HG03342 (cell line): Measurements from ENCODE around the gene PHOSPHO2.
"Not testable (repeated sequence)": the region's sequence is repeated elsewhere in the genome, so short reads cannot be mapped to it uniquely, and the experiment has no call there.

Source experiments
- ATAC-seq: cut with Tn5 transposase; IDR thresholded peaks from one replicate; pipeline ENCODE4 v1.9.1; 2021; ENCODE audit warnings: mild to moderate bottlenecking, moderate library complexity; ENCODE audit not compliant: unreplicated experiment

PHOSPHO2 gene

DNA sequence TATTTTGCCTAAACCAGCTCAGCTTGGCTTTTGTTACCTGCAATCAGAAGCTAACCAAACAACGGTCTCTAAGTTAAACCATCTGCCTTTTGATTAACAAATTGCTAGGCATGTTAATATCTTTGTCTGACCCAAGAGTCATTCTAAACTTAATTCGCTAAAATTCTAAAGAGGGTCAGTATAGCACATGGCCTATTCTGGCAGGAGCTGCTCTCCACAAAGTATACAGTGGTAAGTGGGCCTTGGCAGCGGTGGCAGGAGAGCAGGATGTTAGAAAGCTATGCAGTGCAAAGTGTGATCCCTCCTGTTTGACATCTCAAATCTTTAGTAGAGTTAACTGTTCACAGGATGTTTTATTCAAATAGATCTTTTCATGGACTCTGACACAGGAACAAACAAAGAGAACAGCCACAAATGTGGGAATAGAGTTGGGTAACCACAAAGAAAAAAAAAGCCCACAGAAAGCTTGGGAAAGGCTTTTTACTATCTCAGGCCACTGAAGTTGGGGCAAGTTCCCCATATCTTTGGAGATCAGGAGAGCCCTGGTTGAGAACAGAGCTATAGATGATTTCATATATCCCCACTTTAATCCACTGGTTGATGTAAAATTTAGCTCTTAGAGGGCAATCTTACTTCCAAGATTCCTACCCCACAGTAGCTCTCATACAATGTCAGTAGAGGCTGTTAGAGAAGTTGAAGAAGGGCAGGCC is 10.7 kb upstream of the PHOSPHO2 start:
- ATAC-seq = no peak

DNA sequence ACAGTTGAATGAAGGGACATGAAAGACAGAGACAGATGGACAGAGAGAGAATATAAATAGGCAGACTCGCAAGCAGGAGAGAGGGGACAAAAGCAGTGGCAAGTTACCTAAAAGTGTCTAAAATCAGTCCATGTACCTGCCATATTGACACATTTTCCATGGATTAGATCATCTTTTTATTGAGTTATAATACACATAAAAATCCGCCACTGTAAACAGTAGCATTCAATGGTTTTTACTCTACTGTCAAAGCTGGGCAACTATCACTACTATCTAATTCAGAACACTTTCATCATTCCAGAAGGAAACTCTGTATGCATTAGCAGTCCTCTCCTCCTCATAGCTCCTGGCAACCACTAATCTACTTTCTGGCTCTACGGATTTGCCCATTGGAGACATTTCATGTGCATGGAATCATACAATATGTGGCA is 10.1 kb upstream of the PHOSPHO2 start:
- ATAC-seq = no peak

DNA sequence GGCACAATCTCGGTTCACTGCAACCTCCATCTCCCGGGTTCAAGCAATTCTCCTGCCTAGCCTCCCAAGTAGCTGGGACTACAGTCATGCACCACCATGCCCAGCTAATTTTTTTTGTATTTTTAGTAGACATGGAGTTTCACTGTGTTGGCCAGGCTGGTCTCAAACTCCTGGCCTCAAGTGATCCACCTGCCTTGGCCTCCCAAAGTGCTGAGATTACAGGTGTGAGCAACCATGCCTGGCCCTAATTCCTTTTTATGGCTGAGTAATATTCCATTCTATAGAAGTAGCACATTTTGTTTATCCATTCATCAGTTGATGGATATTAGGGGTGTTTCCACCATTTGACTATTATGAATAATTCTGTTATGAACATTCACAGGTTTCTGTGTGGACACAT is 9.6 kb upstream of the PHOSPHO2 start:
- not testable (repeated sequence) for ATAC-seq

DNA sequence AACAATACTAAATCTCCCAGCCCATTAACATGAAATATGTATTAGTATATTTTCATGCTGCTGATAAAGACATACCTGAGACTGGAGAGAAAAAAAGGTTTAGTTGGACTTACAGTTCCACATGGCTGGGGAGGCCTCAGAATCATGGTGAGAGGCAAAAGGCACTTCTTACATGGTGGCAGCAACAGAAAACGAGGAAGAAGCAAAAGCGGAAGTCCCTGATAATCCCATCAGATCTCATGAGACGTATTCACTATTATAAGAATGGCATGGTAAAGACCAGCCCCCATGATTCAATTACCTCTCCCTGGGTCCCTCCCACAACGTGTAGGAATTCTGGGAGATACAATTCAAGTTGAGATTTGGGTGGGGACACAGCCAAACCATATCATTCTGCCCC is 7.4 kb upstream of the PHOSPHO2 start:
- not testable (repeated sequence) for ATAC-seq

DNA sequence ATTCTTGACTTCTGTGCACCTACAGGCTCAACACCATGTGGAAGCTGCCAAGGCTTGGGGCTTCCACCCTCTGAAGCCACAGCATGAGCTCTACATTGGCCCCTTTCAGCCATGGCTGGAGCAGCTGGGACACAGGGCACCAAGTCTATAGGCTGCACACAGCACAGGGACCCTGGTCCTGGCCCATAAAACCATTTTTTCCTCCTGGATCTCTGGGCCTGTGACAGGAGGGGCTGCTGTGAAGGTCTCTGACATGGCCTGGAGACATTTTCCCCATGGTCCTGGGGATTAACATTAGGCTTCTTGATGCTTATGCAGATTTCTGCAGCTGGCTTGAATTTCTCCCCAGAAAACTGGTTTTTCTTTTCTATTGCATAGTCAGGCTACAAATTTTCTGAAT is 6.3 kb upstream of the PHOSPHO2 start:
- not testable (repeated sequence) for ATAC-seq

DNA sequence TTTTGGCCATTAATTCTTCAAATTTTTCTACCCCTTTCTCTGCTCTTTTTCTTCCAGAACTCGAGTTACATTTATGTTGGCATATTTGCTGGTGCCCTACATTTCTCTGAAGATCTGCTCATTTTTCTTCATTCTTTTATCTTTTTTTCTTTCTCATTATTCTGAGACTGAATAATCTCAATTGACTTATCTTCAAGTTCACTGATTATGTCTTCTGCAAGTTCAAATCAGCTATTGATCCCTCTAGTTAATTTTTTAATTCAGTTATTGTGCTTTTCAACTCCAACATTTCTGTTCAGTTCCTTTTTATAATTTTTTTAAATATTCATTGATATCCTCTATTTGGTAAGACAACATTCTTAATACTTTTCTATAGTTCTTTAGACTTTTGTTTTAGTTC is 3.3 kb upstream of the PHOSPHO2 start:
- no peak for ATAC-seq

DNA sequence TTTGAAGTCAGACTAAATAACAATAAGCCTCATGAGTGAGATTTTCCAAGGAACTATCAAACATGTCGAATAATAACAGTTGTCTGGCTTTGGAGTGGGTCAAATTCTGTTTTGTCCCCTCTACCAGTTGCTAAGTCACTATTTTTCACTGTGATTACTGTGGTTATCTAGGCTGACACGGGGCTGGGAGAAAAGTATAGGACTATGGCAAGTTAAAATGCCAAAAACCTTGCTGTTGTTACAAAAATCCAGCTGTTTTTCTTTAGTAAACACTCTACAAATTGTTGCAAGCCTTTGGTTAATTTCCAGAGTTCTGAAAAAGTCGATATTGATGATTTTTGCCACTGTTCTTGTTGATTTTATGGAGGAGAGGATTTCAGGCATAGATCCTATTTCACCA is 1.6 kb upstream of the PHOSPHO2 start:
- ATAC-seq = no peak

DNA sequence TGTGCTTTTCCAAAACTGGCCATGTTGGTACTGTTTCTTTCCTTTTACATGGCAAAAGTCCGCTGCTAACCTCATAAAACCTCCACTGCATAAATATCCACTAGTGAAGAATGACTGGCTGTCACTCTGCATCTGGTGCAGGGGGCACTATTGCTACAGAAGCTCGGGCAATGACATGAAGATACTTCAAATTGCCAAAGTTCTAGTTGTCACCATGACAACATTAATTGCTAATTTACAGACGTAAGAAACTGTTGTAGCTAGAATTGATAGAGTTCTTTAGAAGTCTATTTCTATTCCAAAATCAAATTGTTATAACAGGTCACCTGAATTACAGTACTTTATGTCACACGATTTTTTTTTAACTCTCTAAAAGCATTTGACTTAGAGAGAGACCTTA is 909 bp upstream of the PHOSPHO2 start:
- ATAC-seq = no peak

DNA sequence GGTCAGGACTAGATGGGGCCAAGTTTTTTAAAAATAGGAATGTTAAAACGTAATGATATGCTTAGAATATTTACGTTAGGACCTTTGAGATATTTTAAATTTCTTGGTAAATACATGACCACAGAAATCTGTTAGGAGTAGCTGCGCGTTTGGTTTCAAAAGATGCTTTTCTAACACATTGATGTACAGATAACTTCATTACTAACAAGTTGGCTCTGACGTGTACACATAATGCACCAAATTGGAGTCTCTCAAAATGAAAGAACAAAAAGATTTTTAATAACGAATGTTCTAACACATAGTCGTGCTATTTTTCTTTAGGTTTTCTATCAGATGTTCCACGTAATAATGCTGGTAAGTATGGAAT is 608 bp downstream of the PHOSPHO2 start:
- ATAC-seq = no peak

DNA sequence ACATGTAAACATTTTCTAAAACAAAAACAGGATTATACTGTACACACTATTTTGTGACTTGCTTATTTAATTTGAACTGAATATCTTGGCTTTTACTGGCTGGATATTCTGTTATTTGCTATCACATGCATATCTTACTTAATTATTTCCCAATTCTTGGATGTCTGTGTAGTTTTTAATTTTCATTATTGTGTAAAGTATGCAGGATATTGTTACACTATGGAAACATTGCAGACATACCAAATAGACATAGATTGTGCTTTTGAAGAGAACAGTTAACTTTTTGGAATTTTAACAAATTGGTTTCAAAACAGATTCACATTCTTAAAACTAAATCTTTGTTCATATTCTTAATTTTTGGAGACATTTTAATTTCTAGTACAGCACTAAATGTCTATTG is 2.1 kb downstream of the PHOSPHO2 start:
- no peak for ATAC-seq

DNA sequence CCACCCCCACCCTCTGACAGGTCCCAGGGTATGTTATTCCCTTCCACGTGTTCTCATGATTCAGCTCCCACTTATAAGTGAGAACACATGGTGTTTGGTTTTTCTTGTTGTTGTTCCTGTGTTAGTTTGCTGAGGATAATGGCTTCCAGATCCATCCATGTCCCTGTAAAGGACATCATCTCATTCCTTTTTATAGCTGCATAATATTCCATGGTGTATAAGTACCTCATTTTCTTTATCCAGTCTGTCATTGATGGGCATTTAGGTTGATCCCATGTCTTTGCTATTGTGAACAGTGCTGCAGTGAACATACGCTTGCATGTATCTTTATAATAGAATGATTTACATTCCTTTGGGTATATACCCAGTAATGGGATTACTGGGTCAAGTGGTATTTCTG is 4.9 kb downstream of the PHOSPHO2 start:
- ATAC-seq = not testable (repeated sequence)

DNA sequence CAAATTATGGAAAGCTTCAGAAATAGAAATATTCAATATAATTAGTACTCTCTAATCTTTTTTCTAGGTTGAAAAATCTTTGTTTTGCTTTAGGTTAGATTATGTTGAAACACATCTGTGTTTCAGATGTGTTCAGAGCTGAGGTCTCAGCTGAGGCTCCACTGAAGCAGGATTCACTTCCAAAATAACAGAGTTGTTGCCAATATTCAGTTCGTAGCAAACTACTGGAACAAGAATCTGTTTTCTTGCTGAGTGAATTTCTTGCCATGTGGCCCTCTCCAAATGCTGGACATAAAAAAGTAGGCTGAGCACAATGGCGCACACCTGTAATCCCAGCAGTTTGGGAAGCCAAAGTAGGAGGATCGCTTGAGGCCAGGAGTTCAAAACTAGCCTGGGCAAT is 8.7 kb downstream of the PHOSPHO2 start:
- ATAC-seq = no peak

DNA sequence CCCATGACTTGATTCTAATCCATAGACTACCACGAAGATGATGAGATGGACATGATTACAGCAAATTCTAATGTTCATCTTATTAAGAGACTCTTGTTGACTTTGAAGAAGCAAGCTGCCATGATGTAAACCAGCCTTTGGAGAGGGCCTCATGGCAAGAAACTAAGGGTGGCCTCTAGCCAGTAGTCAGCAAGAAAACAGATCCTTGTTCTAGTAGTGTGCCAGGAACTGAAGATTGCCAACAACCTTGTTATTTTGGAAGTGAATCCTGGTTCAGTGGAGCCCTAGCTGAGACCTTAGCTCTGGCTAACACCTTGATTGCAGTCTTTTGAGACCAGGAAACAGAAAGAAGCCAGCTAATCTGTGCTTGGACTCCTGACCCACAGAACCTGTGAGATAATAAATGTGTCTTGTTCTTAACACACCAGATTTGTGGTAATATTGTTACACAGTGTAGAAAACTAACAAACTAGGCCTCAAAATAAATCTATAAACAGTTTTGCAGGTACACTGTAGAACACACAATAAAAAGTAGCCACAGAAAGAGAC is 10.0 kb downstream of the PHOSPHO2 start:
- ATAC-seq = no peak

DNA sequence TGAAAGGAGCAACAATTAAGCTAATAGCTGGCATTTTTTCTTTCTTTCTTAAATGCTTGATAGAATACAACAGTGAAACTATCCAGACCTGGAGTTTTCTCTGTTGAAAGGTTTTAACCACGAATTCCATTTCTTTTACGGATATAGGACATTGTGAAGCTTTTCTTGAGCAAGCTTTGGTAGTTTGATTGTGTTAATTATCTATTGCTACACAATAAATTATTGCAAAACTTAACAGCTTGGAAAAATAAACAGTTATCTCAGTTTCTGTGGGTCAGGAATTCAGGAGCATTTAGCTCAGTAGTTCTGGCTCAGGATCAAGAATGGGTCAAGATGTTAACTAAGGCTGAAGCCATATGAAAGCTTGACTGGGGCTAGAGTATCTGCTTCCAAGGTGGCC is 11.7 kb downstream of the PHOSPHO2 start:
- ATAC-seq = no peak

DNA sequence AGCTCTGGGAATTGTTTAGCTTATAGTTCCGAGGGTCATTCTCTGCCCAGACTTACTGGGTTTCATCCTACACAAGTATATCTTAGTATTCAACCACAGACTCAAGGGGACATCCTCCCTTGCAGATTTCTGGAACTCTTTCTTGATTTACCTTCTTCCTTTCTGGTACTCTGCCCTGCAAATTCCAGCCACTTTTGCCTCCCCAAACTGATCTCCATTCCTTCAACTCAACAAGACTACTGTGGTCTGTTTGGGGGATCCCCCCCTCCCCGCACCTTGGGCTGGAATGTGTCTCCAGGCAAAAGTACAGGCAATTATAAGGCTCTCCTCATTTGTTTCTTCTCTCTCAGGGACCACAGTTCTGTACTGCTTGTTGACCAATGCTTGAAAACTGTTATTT is 13.4 kb downstream of the PHOSPHO2 start:
- ATAC-seq = no peak

DNA sequence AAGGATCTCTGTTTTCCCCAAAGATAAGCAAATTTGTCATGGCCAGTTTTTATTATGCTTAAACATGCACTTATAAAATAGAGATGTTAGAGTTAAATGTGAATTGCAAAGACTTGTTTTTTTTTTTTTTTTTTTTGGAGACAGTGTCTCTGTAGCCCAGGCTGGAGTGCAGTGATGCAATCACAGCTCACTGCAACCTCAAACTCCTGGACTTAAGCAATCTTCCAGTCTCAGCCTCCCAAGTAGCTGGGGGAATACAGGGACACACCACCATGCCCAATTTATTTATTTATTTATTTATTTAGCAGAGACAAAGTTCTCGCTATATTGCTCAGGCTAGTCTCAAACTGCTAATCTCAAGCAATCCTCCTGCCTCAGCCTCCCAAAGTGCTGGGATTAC is 15.1 kb downstream of the PHOSPHO2 start:
- ATAC-seq = no peak

DNA sequence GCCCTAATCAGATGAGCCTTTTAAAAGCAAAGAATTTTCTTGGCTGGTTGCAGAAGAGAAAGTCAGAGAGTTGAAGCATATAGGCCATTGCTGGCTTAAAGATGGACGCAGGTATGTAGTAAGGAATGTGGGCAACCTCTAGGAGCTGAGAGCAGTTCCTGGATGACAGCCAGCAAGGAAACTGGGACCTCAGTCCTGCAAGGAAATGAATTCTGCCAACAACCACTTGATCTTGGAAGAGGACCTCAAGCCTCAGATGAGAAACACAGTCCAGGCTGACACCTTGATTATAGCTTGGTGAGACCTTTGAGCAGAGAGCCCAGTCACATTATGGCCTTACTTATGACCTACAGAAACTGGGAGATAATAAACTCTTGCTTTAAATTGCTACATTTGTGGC is 15.7 kb downstream of the PHOSPHO2 start:
- no peak for ATAC-seq

DNA sequence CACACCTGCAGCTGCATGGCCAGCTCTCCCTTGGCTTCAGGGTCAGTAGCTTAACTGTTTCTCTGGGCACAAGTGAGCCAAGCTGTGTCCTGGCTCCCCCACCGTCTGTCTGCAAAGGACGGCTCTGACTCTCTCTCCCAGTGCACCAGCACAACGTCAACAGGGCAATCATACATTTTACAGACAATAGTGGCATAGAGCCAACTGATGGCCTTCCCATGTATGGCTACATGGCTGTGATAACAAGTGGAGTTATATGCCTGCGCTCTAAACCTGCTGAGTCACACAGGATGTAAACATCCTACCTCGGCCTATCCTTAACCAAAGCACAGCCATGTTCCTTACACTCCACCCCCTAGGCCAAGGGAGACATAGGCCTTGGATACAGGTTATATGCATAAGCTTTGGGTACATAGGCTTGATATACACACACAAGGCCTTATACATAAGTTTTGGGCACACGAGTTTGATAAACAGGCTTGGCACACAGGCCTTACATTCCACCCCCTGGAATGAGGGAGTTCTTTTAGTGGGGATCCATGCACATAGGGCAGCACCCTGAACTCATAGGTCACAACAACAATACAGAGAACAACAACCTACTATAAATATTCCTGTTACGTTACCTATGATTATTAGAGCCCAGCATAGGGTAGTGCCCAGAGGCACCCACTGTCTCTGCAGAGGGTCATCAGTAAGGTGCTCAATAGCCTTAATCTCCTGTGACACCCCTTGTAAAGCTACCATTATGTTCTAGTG is 17.7 kb downstream of the PHOSPHO2 start:
- ATAC-seq = no peak

DNA sequence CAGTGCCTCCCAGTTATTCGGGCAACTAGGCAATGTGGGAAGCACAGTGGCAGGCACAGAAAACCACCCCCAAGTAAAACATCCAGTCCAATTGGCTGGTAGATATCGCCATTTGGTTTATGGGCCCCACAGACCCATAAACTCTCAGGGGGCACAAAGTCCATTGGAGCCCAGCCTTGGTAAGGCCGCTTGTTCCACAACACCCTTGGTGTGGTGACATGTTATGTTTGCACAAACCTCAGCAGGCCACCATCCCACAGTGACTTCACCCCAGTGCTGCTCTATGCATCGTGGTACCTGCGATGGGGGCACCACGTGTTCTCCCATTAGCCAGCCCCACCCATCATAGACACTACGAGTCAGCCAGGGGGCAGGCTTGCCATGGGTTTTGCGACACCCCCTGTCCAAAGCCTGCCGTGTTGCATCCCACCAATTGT is 18.5 kb downstream of the PHOSPHO2 start:
- ATAC-seq = no peak

DNA sequence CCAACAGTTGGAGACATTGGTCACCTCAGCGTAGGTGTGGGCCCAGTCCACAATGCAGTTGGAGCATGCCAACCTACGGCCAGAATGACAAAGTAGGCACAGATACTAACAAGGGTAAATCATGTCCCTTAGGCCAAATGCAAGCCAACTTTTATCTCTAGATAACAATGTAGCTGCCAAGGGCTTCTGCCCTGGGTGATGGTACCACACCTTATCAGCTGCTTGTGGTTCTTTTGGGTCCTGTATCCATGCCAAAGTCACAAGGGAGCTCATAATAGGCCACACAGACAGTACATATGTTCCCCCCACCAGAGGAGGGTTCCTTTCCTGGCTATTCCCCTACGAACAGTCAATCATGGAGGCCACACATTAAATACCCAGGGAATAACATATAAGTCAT is 19.1 kb downstream of the PHOSPHO2 start:
- no peak for ATAC-seq

DNA sequence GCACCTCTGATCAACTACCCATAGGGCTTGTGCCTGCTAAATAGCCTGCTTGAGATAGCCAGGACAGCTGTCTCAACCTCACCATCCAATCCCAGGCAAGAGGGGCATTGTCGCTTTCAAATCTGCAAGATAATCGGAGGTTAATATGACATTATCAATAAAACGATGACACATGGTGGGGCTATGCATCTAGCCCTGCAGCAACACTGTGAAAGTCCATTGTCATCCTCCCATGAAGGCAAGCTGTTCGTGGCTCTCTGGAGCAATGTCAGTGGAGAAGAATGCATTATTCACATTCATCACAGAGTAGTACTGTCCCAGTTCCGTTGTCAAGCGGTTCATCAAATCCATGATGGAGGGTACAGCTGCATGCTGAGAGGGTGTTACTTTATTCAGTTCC is 20.4 kb downstream of the PHOSPHO2 start:
- ATAC-seq = no peak
